ENCODE measurements around the gene PHACTR1.

The PHACTR1 gene

DNA sequence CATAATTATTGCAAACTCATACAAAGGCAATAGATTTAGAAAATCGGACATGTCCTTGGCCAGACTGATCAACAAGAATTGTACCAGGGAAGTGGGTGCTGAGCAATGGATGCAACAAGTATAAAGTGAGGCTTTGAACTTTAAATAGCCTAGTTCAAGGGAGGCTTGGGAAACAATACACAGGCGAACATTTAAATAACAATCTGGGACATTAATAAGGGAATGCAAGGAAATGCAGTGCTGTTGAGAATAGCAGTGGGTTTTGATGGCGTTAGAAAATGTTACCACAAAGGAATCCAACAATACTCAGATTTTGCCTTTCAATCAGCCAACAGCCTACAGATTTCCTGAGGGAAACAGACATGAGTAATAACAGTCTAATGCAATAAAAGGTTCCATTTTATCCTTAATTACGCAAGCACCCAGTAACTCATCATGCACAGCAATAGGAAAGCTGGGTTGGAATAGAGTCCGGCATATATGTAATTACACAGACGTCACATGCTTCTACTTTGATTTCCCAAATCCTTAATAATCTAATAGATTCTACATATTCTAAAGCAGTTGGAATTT lies 134.6 kb downstream of the PHACTR1 start:
- DNase-seq = no peak

DNA sequence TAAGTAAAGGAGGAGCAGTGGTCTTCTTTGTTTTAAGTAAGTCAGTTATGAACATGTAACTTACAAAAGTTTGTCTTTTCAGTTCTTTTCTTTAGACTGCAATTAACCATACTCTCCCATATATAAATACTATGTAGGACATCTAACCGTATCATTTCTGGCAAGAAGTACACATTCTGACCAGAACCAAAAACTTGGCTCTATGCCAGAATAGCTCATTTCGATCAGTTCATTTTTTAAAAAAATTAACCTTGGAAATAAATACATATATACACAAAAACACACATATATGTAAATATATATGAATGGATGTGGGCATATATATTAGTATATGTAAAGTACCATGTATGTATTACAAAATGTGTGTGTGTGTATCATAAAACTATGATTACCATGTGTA lies 145.0 kb downstream of the PHACTR1 start:
- no peak for DNase-seq

DNA sequence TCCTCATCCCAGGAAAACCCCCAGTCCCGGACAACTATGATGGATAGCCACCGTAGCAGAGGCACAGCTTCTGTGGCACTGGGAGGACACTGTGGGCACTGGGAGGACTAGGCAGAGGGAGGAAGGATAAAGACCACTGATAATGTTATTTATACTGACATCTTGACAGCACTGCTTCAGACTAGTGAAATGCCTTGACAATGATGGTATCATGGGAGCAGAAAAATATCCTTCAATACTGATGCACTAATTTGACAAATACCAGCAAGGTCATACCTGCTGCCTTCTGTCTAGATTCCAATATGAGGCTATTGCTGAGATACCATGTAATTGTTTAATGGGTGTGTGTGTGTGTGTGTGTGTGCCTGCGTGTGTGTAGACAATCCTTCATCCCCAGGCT lies 148.6 kb downstream of the PHACTR1 start:
- DNase-seq = no peak

DNA sequence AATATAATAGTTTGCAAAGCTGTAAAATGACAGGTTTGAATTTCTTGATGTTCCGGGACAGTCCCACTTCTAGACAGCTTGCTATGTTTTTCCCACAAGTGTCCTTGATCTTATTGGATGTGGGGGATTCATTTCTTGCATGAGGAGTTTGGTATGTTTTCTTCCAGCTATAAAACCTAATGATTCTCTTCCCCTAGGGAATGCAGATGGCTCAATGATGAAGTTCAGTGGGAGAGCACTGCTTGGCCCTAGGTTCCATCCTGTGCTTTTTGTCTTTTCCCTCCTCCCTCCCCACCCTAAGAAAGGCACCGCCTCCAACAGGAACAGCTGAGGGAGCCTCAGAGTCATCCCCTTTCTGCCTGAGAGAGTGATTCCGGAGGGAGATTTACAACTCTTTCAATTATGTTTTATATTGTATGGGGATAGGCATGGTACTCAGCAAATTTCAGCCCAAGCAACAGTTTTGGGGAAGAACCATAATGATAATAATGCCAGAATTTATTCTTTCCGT lies 149.2 kb downstream of the PHACTR1 start:
- no peak for DNase-seq

DNA sequence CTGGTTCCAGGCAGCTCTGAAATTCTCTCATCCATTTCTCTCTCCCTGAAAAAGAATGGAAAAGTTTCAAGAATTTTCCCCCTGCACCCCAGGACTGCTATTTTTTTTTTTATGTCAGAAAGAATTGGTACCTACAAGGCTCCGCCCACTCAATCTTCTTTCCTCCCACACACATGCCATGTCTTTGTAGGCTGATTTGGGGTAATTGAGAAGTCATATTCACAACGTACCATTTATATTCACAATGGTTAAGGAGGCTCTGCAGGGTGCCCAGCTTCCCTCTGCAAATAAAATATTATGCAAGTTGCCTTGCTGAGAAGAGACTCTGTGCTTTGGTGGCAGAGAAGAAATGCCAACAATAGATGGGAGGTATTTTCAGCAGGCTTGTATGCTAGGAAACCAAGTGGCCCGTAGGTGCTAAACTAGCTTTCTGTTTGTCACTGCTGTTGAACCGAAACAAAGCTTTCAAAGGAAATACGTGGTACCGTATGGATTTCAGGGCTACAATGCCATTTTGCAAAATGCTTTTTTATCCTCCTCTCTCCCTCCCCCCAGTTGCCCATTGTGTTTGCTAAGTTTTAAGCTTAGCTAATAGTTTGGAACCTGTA lies 150.0 kb downstream of the PHACTR1 start:
- DNase-seq = no peak

DNA sequence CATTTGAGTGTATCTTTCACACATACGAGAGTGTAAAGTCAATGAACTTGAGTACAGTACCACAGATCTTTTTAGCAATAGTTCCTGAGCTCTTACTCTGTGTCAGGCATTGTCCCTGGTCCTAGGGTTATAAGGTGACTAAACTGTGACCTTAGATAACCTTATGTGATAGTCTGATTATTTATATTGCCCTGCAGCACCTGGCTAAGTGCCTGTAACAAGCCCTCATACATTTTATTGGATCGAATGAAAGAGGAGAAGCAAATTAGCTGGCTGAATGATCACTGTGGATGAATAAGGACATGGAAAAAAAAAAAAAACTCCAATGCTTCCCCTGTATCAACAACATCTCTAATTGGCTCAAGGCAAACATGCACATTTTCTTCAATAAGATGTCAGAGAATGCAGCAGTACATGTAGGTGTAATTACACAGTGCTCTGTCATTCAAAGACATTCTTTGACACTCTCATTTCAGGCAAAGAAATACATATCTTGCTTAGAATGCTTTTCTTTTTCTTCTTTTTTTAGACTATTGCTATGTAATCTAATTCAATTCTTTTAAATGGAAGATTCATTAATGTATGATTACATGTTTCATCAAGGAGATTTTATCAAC lies 153.4 kb downstream of the PHACTR1 start:
- no peak for DNase-seq

DNA sequence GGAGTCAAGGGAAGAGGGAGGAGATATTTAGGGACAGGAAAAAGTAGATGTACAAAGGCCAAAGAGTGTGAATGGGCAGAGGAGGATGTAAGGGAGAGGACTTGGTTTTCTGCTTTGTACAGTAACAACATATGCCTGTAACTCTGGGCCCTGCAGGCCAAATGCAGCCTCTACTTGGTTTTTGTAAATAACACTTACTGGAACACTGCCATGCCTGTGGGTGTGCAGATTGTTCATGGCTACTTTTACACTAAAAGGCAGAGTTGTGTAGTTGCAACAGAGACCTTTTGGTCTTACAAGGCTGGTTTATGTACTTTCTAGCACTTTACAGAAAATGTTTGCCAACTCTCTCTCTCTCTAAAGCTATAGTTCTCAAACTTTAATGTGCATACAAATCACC lies 157.1 kb downstream of the PHACTR1 start:
- no peak for DNase-seq

DNA sequence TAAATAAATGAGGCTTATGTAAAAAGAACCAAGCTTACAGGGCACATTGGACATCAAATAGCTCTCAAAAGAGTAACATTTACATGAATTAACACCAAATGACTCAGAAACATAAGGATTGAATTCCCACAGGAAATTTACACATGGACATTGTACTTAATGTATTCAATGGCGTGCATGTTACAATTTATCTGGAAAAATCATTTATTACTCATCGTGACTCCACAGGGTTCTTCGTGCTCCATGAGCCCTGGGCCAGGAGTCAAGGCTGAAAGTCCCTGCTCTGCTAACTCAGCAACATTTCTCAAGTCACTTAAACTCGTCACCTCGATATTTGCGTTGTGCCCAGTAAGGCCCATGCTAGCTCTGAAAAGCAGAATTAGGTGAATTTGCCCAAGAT lies 158.5 kb downstream of the PHACTR1 start:
- no peak for DNase-seq

DNA sequence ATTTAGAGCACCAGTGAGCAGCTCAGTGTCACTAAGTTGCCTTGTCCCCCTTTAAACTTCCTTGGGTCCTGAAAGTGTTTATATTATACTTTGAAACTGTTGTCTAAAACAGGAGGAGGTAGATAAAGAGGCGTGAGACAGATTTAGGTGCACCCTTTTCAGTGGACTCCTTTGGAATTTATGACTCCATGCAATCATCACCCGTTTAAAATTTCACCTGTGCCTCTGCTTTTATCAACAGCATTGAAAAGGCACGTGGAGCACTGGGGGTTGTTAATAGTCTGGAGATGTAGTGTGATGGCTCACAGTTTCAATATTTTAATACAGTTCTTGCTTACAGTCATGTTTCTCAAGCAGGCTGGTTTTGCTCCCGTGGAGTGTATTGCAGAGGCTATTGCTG lies 162.2 kb downstream of the PHACTR1 start:
- no peak for DNase-seq

DNA sequence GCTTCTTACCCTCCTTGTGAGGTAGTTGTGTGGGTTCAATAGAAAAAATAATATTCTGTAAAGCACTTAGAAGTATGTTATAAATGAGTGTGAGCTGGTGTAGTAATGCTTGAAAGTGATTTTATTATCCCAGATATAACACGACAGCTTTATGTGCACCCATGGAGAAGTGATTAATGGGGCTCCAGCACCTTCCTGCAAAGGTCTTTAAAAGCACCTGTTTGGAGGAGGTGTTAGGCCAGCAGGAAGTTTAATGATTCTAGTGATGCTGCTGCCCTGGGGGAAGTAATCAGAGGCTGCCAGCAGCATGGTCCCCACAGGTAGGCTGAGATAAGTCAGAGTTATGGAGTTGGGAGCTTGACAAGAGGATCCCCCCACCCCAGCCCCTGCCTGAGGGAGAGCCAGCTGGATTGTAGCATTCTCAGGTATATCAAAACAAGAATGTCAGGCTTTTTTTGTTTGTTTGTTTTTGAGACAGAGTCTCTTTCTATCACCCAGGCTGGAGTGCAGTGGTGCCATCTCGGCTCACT lies 166.3 kb downstream of the PHACTR1 start:
- no peak for DNase-seq

DNA sequence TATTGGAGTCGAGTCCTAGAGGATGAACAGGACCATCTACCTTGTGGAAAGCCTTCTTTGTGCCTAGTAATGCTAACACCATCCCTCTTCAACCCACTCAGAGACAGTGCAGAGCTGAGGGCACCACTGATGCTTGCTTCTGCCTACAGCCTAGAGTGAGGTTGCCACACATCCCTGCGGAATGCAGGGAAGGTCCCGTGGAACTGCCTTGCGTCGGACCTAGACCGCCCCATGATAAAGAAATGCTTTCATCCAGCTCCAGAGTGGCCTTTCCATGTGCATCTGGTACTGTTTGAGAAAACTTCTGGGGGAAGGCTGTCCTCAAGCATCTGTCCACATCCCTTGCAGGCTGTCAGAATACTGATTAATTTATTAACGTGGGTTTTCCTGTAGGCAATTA lies 168.4 kb downstream of the PHACTR1 start:
- no peak for DNase-seq

DNA sequence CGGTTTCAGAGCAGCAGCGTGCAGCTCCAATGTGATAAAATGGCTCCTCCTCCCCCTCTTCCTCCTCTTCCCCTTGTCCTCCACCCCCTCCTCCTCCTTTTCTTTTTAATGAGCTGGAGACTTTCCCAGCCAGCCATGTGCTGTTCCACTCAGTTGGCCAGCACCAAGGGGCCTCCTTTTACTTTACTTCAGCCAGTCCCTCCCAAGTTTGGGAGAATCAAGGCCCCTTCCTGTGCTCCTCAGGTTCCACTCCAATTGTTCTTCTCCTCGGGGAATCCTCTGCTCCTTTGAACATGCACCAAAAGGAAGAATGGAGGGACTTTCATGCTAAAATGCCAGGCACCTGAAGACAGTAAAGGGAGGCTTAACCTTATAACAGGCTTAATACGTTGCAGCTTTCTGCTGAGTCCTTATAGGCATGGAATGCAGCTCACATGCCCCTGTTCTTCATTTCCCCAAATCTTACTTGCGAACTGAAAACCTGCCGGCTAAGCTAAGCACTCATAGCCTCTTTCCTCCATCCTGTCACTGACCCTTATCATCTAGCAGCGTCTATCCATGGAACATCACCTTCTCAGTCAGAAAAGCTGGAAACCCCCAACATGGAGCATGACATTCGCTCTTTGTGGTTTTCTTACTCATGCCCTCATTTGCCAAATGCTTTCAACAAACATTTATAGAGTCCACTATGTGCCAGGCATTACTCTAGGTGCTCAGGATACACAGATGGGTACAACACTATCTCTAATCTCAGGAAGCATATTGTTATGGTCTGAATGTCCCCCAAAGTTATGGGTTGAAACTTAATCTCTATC lies 170.6 kb downstream of the PHACTR1 start:
- no peak for DNase-seq

DNA sequence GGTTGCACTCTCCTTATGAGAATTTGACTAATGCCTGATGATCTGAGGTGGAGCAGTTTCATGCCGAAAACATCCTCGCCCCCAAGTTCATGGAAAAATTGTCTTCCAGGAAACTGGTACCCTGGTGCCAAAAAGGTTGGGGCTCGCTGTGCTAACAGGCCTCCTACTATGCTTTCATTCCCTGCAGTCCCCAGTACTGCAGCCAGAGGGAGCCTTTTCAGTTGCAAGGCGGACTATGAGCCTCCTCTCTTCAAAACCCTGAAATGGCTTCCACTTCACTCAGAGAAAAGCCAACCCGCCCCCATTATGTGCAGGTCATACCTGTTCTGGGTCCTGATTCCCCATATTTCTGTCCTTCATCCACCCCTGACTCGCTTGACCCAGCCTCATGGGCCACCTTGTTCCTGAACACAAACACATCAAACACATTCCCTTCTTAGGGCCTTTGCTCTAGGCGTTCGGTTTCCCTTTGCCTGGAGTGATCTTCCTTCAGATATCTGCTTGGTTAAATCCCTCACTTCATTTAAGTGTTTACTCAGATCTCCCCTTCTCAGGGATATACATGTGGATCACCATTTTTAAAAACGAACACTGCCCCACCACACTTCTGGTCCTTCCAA lies 173.7 kb downstream of the PHACTR1 start:
- DNase-seq = peak; percentile 19

DNA sequence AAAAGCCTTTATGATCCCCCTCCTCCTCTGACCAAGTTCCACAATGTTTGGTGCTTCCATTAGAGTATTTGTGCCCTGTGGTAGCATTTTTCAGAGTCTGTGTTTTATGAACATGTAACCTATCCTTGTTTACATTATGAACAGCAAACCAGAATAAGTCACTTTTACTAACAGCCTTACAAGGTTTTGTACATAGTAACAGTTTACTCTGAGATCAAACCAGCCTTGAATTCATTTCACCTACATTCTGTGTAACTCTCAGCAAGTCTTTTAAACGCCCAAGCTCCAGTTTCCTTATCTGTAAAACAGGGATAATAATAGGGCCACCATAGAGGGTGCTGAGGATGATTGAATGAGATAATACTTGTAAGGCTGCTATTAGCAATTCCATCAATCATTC lies 175.0 kb downstream of the PHACTR1 start:
- no peak for DNase-seq

DNA sequence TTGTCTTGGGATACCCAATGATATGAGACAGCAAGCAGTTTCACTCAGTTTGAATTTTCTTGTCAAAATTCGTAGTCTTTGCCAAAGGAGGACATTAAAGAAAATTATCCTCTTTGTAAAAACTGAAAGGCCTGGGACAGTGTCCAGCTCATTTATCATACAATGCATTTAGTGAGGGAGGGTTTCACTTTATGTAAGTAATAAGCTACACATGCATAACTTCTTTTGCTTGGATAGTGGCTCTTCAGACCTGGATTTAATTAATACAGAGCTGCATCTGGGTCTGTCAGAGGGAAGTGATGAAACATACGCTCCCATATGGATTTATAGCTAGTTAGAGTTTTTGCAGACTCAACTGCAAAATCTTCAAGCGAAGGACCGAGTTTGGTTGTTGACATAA lies 175.6 kb downstream of the PHACTR1 start:
- no peak for DNase-seq

DNA sequence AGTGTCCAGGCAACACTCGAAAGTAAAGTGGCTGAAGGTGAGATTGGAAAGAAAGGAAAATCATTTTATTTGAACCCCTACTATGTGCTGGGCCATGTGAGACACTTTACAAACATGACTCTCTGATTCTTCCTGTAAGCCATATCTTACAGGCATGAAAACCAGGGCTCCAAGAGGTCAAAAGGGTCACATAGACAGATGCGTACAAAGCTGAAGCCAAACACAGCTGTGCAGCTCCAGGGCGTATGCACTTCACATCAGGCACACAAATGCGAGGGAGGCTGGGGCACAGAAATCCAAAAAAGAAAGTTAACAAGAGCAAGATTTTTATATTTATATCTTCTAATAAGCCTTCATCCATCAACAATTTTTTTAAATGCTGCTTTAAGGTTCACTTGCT lies 176.5 kb downstream of the PHACTR1 start:
- DNase-seq = no peak

DNA sequence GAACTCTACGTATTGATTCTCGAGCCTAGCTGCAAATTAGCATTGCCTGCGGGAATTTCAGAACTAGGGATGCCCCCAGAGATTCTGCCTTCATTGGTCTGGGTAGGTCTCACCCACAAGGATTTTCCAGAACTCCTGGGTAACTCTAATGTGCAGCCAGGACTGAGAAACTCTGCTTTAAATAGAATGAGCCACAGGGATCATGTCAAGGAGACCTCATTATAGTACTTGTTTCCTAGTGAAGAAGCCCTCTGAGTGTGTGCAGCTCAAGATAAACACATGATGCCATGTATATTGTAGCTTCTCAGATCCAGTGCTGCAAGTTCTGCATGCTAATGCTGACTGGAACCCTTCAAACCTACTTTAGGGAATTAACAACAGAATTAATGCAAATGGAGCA lies 179.2 kb downstream of the PHACTR1 start:
- DNase-seq = no peak

DNA sequence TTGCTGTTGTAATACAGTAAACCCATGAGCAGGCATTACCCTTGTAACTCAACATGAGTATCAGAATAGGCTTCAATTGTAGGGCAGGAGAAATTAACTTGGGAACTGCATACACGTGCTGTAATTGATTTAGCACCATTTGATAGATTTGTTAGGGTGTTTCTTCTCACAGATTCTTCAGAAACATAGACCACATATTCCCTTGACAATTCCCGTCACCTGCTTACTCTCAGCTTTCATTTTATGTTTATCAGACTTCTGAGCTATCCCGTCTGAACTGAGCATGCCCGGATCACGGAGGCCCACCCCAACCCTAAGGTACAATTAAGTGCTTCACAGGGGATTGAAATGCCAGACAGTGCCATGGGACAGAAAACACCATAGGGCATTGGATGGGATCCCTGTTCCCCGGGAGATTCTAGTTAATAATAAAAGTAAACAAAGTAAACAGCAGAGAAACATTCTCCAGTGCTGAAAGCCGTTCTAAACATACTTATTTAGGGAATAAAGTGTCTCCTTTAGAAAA lies 179.7 kb downstream of the PHACTR1 start:
- DNase-seq = no peak

DNA sequence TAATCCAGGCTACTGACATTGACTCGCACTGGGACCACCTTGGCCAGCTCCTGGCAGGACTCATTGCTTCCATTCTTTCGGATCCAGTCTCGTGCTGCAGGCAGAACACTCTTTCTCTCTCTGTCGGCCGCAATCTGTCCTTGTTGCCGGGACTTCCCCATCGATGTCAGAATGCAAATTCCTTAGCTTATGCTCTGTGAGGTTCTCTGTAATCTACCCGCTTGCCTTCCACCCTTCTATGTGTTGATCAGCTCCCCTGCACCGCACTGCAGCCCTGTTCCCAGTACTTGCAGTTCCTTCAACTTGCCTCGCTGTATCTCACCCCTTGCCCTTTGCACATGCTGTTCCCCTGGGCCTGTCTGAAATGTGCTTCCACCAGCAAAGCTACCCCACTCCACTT lies 182.0 kb downstream of the PHACTR1 start:
- no peak for DNase-seq

DNA sequence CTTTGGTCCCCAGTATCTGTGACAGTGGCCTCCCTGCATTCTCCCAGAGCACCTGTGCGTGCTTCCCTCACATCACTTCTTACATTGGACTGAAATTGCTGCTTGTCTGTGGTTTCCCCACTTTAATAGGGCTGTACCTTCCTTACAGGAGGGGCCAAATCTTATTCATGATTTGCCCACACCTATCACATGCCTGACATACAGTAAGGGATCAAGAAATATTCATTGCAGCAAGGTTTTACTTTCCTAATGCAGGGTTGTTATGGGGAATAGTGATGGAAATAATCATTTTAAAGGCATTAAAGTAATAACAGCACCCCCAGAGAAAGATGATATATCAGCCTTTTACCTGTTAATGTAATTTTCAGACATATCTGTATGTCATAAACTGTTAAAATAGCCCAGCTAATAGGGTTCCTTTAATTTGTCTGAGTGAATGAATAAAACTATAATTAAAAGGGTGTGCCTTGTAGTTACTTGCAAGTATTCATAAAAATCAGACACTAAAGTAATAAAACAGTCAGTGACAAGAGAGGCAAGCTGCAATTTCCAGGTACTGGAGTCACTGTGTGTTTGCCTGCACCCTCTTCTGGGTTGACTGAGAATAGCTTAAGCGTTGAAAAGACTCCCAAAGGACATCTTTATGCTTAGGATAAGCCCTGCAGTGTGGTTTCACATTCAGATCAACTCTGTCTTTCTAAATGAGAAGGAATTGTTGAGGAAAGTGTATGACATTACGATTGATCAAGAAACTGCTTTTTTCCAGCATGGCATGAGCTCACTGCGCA lies 182.7 kb downstream of the PHACTR1 start:
- no peak for DNase-seq

DNA sequence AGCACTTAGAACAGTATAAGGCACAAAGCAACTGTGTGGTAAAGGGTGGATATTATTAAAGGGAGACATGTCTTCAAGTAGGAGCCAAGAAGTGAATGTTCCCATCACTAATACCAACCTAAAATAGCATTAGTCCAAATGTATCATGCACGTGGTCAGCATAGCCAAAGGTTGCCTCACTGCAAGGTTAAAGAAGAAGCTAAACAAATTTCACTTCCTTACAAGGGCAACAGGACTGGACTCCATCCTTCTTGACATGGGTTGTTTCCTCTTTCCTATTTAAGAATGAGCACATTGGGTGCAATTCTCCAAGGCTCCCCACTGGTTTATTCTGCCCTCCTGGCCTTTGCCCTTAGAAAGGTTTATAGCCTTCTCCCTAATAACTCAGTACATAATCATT lies 186.7 kb downstream of the PHACTR1 start:
- DNase-seq = no peak

DNA sequence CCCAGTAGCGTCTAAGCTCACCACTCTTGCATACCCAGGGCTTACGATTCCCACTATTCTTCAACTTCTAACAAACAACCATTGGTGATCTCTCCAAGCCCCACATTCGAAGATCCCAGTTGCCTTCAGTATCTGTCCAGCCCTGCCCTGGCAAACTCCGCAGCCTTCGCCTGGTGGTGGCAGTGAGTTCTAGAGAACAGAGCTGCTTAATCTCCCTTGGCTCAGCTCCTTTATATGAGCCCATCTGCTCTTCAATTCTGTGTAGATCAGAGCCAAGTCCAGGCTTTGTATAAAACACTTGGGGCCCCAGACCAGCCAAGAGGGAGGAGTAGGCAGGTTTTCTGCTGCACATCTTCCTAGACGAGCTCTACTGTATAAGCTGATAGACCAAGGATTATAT lies 193.3 kb downstream of the PHACTR1 start:
- DNase-seq = no peak

All from stimulated activated CD4-positive, alpha-beta T cell treated with anti-CD3 and anti-CD28 coated beads, Interleukin-4, amount 100 ng/mL, for 24 hours (primary cell).